ENCODE data around the gene TPTE2.

Gene TPTE2

DNA sequence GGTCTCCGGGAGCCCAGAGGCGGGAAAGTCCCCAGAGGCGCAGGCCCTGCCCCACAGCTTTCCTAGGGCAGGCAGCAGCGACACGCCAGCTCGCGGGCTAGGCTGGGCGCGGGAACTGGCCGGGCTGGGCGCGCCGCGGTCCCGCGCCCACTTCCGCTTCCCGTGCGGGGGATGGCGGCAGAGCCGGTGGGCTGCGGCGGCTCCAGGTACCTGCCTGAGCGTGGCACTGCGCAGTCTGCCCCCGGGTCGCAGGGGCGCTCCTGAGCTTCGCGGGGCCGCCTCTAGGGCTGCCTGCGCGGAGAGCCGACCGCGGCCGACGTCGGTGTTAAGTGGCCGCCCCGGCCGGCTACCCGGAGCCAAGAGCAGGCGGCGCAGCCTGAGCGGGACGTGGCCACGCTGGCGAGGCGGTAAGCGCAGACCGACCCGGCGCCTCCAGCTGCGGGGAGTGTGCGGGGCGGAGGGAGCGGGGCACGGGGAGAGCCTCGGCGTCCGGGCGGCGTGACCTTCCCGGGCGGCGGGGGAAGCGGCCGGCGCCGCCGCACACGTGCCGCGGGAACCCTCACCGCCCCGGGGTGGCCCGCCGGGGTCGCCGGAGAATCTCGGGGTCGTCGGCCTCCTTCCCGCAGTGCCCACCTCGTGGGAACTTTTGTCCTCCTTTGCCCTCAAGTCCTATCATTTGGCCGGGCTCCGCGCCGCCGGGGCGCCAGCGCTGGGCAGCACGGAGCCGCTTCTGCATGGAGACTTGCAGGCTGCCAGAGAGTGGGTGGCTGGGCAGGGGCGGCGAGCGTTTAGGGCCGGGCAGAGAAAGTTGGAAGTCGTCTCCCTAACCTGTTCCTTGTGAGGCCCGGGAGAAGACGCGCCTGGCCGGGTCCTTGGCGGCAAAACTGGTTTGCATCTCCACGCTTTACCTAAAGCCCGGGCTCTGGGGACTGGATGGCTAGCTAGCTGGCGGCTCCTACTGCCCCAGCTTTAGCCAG lies 40.7 kb upstream of the TPTE2 start:
- peak; percentile 8 for TF ChIP-seq CTCF (IDR thresholded peaks at IDR 0.05; ENCODE audit: low read depth, low read length)
- DNase-seq (ENCODE audit: low read depth, low spot score): peak; percentile 40
- in situ Hi-C loops (cut with HindIII; ENCODE audit: low sequenced_read_pairs): no loop called here
- H3K4me3 ChIP-seq (ENCODE audit: low read depth, low read length): peak overlapping the region; percentile 48

GRCh38 chr13:19597523-19597922 lies 36.2 kb upstream of the TPTE2 start:
- in situ Hi-C loops (cut with HindIII; ENCODE audit: low sequenced_read_pairs): no loop called here
- TF ChIP-seq CTCF (IDR thresholded peaks at IDR 0.05; ENCODE audit: low read depth, low read length): no peak
- peak; percentile 62 for DNase-seq (ENCODE audit: low read depth, low spot score)
- no peak overlapping the region for H3K4me3 ChIP-seq (ENCODE audit: low read depth, low read length)

GRCh38 chr13:19596960-19597361 lies 35.6 kb upstream of the TPTE2 start:
- no peak overlapping the region for H3K4me3 ChIP-seq (ENCODE audit: low read depth, low read length)
- no peak for TF ChIP-seq CTCF (IDR thresholded peaks at IDR 0.05; ENCODE audit: low read depth, low read length)
- DNase-seq (ENCODE audit: low read depth, low spot score): peak; percentile 50
- in situ Hi-C loops (cut with HindIII; ENCODE audit: low sequenced_read_pairs): no loop called here

DNA sequence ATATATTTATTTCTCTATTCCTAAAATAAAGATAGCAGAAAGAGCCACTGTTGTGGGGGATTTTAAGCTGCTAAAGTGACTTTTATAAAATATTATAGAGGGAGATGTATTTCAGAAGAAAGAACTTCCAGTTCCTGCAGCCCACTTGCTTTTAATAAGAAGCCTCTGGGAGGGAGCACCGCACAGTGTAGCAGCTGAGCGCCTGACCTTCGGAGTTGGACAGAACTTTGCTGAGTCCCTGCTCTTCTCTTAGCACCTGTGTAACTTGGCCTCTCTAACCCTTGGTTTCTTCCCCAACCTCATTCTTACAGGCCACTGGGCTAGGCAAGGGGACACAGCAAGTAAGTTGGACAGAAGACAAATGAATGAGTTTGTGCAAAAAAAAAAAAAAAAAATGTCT lies 34.8 kb upstream of the TPTE2 start:
- TF ChIP-seq CTCF (IDR thresholded peaks at IDR 0.05; ENCODE audit: low read depth, low read length): no peak
- H3K4me3 ChIP-seq (ENCODE audit: low read depth, low read length): no peak overlapping the region
- in situ Hi-C loops (cut with HindIII; ENCODE audit: low sequenced_read_pairs): no loop called here
- no peak for DNase-seq (ENCODE audit: low read depth, low spot score)

GRCh38 chr13:19592657-19593180 lies 31.4 kb upstream of the TPTE2 start:
- TF ChIP-seq CTCF (IDR thresholded peaks at IDR 0.05; ENCODE audit: low read depth, low read length): no peak
- DNase-seq (ENCODE audit: low read depth, low spot score): no peak
- in situ Hi-C loops (cut with HindIII; ENCODE audit: low sequenced_read_pairs): no loop called here
- H3K4me3 ChIP-seq (ENCODE audit: low read depth, low read length): no peak overlapping the region

GRCh38 chr13:19591864-19592263 lies 30.5 kb upstream of the TPTE2 start:
- DNase-seq (ENCODE audit: low read depth, low spot score): no peak
- TF ChIP-seq CTCF (IDR thresholded peaks at IDR 0.05; ENCODE audit: low read depth, low read length): no peak
- H3K4me3 ChIP-seq (ENCODE audit: low read depth, low read length): no peak overlapping the region
- in situ Hi-C loops (cut with HindIII; ENCODE audit: low sequenced_read_pairs): no loop called here
